NCI-H2227 treated with DMSO at 0.1 percent for 48 hours (cell line): ENCODE measurements around the gene TBC1D10B.

ENCODE experiments used
- DNase-seq: peaks from one replicate; lab custom pipeline; 2025; lab: John Stamatoyannopoulos, UW

TBC1D10B gene

GRCh38 chr16:30370456-30371247 is at the start of gene TBC1D10B:
Gene TBC1D10B (minus strand): TSS chr16:30370494. CDS start chr16:30370183, 311 bp downstream.
- DNase-seq: peak; percentile 100

- DNase-seq: no peak
These were observed 48.3 kb upstream of the TBC1D10B start for GRCh38 chr16:30418350-30419181.

DNA sequence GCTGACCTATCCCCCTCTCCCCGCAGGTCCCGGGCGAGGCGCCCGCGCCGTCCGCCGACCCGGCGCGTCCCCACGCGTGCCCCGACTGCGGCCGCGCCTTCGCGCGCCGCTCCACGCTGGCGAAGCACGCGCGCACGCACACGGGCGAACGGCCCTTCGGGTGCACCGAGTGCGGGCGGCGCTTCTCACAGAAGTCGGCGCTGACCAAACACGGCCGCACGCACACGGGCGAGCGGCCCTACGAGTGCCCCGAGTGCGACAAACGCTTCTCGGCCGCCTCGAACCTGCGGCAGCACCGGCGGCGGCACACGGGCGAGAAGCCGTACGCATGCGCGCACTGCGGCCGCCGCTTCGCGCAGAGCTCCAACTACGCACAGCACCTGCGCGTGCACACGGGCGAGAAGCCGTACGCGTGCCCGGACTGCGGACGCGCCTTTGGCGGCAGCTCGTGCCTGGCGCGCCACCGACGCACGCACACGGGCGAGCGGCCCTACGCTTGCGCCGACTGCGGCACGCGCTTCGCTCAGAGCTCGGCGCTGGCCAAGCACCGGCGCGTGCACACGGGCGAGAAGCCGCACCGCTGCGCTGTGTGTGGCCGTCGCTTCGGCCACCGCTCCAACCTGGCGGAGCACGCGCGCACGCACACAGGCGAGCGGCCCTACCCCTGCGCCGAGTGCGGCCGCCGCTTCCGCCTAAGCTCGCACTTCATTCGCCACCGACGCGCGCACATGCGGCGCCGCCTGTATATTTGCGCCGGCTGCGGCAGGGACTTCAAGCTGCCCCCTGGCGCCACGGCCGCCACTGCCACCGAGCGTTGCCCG is 47.4 kb upstream of the TBC1D10B start:
- peak; percentile 94 for DNase-seq

GRCh38 chr16:30416624-30417528 is 46.6 kb upstream of the TBC1D10B start:
- no peak for DNase-seq

DNA sequence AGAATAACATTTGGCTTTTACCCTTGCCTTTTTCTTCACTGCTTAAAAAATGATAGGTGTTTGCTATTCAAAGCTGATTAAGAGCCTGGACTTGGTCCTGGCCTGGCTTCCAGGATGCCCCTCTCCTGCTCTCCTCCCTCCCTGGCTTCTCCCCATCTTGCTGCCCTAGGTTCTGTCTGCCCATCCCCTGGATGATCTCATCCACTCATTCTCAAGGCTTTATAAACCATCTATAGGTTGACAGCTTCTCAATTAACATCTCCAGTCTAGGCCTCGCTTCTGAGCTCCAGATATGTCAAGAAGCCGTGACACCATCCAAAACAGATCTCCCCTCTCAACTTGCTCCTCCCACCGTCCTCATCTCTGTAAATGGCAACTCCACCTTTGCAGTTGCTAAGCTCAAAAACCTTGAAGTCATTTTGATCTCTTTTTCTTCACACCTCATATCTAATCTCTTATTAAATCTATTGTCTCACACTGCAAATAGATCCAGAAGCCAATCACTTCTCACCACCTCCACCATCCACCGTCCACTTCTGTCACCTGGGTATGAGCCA is 45.8 kb upstream of the TBC1D10B start:
- DNase-seq: no peak

GRCh38 chr16:30414159-30414558 is 43.9 kb upstream of the TBC1D10B start:
- DNase-seq: no peak

GRCh38 chr16:30413112-30413806 is 43.0 kb upstream of the TBC1D10B start:
- DNase-seq: no peak

GRCh38 chr16:30409125-30410060 is 39.1 kb upstream of the TBC1D10B start:
- DNase-seq: peak; percentile 88

DNA sequence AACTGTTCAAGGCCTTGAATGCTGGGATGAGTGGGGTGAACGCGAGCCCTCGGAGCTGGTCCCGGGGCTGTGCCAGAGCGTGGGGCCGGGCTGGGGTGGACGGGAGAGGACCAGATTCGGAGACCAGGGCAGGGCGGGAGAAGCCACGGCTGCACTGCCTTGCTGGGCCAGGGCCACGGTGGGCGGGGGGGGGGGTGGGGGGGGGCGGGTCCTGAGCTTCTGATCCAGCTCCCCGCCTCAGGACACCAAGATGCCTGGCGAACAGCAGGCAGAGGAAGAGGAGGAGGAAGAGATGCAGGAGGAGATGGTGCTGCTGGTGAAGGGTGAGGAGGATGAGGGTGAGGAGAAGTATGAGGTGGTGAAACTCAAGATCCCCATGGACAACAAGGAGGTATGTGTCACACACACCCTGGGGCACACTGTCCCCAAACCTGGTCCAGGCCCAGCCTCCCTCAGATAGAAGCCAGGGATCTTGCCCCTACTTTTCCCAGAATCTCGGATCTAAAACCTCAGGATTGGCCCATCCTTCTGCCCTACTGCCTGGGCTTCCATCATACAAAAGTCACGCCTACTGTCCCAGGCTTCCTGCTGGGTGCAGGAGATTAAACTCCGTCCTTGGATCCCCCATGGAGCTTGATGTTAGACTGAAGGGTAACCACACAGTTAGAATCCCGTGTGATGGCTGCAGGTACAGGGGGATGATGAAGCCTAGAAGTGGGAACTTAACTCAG is 37.7 kb upstream of the TBC1D10B start:
- no peak for DNase-seq

DNA sequence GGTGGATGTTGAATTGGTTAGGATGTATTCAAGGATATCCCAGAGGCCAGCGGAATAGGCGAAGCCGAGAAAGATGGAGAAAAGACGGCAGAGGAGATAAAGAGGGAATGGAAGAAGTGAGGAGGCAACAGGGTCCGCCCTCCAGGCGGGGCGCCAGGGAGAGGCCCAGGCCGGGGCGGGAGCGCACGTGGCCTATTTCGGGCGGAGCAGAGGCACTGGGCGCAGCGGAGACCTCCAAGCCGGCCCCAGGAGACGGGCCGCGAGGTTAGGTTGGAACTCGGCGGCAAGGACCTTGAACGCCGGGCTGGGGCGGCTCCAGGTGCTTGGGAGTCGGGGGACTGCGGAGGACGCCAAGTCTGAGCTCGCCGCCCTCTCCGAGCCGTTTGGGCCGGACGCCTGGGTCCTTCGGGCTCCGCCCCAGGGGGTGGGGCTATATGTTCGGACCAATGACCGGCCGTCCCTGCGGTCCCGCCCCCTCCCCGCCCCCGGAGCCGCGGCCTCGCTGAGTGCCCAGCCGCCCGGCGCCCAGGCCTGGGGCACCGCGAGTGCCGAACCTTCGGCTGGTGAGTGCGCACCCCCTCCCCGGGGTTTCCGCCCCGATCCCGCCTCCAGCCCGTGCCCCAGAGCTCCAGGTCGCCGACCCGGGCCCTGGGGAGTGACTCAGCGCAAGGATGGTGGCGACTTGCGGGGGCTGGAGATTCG is 37.0 kb upstream of the TBC1D10B start, which contains the start of gene ZNF771:
ZNF771 (plus strand) TSS at position 505 of the 702 bp plus-strand sequence. CDS start 448 bp downstream, outside the sequence.
- DNase-seq: peak; percentile 93

- no peak for DNase-seq
These were observed 36.5 kb upstream of the TBC1D10B start for GRCh38 chr16:30406795-30407101.

GRCh38 chr16:30401768-30402425 is 31.6 kb upstream of the TBC1D10B start:
- DNase-seq: no peak

DNA sequence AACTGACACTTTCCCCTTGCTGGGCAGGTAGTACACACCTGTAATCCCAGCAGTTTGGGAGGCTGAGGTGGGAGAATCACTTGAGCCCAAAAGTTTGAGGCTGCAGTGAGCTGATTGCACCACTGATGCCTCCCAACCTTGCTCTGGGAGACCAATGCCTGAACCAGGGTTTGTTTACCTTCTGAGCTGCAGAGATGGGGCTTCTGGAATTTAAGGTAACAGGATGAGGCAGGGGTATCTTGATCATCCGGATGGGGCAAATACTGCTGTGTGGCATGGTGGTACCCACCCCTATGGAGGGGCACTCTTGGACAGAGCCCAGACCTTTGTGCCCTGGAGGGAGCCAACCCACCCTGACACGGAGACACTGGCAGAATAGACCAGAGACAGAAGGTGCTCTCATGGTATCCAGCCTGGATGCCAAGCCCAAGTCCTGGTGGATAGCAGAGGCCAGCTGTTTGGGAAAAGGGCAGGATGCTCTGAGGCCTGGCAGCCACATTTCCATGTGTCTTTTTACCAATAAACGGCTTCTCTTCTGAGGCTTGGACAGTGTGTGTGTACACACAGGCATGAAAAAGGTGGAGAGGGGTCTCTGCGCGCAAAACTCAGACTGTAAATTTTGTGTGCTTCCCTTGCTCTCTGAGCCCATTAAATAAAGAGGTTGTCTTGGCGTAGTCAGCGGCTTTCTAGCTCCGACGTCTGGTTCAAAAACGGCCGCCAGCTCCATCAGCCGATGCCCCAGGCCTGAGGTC is 29.3 kb upstream of the TBC1D10B start:
- no peak for DNase-seq

GRCh38 chr16:30398661-30399434 is 28.6 kb upstream of the TBC1D10B start:
- peak; percentile 3 for DNase-seq

DNA sequence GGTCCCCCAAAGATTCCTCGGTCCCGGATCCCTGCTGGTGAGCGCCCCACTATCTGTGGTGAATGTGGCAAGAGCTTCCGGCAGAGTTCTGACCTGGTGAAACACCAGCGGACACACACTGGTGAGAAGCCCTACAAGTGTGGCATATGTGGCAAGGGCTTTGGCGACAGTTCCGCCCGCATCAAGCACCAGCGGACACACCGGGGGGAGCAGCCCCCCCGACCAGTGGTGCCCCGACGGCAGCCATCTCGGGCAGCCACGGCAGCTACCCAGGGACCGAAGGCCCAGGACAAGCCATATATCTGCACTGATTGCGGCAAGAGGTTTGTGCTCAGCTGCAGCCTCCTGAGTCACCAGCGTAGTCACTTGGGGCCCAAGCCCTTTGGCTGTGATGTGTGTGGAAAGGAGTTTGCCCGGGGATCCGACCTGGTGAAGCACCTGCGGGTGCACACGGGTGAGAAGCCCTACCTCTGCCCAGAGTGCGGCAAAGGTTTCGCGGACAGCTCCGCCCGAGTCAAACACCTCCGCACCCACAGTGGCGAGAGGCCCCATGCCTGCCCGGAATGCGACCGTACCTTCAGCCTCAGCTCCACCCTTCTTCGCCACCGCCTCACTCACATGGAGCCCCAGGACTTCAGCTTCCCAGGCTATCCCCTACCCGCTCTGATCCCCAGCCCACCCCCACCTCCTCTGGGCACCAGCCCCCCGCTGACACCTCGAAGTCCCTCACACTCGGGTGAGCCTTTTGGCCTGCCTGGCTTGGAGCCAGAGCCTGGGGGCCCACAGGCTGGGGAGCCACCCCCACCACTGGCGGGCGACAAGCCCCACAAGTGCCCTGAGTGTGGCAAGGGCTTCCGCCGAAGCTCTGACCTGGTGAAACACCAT is 27.7 kb upstream of the TBC1D10B start:
- DNase-seq: no peak
